Brain pericyte (primary cell): ENCODE measurements around the gene PXYLP1.
"Not testable (repeated sequence)": the region's sequence is repeated elsewhere in the genome, so short reads cannot be mapped to it uniquely, and the experiment has no call there.

Experiments used
- DNase-seq: peaks from one replicate; pipeline ENCODE4 v3.0.0-alpha.2; 2012; ENCODE audit warnings: low read depth, low spot score

Gene PXYLP1, protein sequence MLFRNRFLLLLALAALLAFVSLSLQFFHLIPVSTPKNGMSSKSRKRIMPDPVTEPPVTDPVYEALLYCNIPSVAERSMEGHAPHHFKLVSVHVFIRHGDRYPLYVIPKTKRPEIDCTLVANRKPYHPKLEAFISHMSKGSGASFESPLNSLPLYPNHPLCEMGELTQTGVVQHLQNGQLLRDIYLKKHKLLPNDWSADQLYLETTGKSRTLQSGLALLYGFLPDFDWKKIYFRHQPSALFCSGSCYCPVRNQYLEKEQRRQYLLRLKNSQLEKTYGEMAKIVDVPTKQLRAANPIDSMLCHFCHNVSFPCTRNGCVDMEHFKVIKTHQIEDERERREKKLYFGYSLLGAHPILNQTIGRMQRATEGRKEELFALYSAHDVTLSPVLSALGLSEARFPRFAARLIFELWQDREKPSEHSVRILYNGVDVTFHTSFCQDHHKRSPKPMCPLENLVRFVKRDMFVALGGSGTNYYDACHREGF

DNA sequence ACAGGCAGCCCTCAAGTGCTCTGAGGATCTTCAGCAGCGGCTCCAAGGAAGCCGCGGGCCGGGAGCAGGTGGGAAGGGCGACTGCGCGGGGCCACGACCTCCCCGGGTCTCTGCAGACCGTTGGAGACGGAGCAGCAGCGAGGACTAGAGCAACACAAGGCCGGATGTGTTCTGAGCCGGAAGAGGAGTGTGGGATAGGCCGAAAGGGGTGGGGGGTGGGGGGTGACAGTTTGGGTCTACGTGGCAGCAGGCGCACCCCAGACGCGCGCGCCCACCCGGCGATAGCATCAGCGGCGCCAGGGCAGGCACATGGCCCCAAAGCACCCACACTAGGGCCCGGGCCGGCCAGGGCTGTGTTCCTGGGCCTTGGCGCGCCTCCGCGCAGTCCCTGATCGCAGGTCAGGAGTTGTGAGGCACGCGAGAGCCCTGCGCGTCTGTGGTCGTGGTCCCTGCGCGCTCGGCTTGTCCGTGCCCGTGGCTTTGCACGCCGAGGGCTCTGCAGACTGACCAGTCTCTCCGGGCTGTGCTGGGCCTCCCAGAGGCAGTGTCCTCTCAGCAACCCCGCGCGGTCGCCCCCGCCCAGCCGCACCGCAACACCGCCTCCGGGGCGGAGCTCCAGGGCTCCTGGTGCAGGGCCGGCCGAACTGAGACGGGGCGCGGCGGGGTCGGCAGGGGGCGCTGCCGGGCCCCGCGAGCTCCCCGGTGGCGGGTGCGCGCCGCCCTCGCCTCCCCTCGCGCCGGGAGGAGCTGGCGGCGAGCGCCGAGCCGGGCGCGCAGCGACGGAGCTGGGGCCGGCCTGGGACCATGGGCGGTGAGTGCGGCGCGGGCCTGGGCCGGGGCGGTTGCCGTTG lies at the start of gene PXYLP1:
Gene PXYLP1, plus strand, starts transcription at position 725 of the 851 bp plus-strand sequence. CDS start 28,351 bp downstream, outside the sequence.
- DNase-seq = peak; percentile 51

DNA sequence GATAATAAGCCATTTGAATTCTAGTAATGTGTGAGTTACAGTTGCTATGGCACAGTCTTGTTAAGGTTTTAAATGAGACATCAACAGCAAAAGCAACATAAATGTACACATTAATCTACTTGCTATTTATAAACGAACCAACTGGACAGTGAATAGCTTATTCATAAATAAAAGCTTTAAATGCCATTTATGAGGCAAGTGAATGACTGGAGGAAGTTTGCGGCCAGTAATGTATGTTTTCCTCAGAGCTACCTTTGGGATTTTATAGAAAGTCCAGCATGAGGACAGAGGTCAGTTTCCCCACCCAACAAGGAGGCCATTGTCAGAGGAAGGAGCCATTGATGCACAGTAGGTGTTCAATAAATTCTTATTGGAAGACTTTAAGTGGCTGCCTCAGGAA lies 48.0 kb upstream of the PXYLP1 start:
- DNase-seq = no peak

DNA sequence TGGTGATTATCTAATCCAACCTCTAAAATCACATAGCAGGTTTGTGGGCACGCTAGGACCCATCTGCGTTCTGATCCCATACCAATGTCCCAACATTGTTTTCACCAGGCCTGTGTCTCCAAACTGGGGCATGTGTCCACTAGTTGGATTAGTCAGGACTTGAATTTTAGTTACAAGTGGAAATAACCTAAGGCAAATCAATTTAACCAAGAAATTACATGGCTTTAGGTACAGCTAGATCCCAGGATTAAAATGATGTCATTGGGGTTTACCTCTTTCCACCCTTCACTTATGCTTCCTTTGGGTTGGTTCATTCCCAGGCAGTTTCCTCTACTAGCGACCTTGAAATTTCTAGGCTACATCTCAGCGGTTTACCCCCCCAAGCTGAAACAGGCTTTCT lies 47.2 kb upstream of the PXYLP1 start:
- DNase-seq = no peak

DNA sequence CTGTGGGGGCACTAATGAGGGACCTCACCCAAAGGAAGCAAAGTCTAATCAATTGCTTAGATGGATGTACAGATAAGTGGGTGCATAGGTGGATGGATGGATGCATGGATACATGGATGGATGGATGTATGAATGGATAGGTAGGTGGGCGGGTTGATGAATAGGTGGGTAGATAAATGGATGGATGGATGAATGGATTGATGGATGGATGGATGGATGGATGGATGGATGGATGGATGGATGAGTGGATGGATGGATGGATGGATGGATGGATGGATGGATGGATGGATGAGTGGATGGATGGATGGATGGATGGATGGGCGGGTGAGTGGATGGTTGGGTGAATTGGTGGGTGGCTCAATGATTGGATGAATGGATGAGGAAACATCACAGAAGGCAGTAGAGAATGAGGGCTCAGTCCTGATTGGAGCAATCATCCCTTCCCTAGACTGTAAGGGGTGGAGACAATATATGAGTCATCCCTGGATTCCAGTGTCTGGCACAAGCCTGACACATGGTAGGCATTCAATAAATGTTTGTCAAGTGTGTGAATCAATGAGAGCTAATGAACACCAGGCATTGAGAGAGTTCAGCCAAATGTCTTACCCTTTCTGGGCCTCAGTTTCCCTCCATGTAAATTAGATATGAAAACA lies 40.4 kb upstream of the PXYLP1 start:
- DNase-seq = no peak

DNA sequence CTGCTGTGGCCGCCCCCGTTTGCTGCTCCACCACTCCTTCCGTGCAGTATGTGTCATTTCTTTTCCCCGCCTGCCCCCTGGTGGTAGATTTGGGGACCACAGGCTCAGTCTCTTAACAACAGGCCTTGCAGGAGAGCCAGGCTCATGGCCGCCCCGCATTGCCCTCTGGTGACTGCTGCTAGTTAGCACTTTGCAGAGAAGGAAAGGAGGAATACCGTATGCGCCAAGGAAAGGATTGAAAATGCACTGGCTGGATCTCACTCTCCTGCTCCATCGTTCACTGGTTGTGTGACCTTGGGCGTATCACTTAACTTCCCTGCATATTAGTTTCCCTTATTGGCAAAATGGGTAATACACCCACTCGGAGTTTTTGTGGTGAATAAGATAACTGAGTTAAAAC lies 39.3 kb upstream of the PXYLP1 start:
- DNase-seq = peak; percentile 71

DNA sequence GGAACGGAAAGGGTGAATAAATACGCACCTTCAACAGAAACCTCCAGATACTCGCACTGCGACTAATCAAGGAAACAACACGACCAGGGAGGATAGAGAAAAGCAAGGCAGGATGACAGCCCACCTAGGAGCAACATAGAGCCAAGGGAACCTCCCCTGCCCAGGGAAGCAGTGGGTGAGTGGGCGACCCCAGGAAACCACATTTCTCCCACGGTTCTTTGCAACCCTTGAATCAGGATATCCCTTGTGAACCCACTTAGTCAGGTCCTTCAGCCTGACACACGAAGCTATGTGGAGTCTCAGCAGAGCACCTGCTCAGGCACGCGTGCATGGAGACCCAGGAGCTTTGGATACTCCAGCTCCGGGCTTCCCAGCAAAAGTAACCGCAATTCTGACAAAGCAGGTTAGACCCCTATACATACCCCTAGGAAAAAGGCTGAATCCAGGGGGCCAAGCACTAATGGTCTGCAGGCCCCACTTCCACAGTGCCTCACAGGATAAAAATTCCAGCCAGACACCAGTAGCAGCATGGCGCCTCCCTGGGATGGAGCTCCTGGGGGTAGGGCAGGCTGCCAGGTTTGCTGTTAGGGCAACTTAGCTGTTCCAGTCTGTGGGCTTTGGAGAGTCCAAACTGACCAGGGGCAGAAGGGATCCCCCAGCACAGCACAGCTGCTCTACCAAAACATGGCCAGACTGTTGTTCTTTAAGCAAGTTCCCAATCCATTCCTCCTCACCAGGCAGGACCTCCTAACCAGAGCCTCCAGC lies 38.4 kb upstream of the PXYLP1 start:
- DNase-seq = no peak

DNA sequence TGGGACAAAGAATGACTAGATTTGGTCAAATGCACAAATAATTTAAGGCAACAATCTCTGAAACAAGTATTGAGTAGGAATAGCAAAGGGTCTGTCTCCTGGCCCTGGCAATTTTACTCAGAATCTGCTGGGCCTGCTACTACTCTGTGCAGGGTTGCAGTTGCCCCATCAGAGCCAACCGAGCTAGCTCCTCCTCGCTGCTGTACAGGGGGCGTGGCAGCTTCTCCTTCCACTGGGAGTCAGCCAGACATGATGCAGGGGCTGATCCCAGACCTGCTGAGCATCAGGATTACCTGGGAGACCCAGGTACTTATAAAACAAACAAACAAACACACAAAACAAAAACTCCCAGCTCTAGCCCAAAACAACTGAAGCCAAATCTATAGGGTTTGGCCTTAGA lies 30.5 kb upstream of the PXYLP1 start:
- no peak for DNase-seq

DNA sequence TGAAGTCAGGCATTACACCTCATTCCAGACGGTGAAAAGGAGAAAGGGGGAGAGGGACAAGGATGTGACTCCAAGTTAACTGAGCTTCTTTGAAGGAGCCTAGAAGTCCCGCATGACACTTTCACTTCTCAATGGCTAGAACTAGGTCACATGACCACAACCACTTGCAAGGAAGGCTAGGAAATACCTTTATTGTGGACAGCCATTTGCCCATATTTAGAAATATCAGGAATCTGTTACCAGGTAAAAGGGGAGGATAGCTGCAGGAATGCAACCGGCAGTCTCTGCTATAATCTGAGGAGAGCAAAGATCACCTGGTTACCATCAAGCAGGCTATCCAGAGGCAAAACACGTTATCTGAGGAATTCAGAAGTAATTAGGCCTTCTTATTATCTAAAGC lies 28.9 kb upstream of the PXYLP1 start:
- no peak for DNase-seq

DNA sequence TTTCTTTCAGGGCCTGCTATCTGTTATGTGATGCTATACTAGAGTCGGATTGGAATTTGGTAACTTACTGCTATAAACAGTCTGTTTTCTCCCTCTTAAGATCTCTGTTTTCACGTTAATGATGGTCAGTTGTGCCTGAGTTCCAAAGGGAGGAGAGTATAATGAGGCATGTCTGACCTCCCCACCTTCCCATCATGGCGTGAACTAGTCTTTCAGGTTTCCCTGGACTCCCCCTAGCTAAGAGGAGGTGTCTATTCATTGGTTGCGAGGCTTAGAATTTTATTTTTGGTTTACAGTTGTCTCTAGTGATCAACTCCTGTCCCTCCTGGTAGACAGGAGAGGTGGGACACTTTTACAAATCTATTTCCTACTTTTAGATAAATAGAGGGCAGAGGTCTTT lies 27.8 kb upstream of the PXYLP1 start:
- no peak for DNase-seq

DNA sequence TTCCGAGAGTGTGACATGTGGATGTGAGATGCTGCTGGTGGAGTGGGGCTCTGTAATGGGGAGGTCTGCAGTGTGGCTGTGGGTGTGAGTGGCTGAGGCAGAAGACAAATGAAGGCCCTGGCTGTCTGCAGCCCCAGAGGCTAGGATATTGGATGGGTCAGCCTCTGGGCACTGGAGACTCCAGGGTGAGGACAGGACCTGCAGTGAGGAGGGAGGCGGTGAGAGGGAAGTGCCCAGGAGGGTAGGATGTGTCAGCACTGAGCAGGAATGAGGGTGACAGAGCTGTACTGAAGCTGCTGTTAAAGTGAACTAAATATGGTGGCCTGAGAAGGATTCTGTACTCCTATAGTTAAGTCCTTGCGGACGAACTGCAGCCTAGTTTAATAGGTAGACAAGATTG lies 27.3 kb upstream of the PXYLP1 start:
- DNase-seq = no peak

DNA sequence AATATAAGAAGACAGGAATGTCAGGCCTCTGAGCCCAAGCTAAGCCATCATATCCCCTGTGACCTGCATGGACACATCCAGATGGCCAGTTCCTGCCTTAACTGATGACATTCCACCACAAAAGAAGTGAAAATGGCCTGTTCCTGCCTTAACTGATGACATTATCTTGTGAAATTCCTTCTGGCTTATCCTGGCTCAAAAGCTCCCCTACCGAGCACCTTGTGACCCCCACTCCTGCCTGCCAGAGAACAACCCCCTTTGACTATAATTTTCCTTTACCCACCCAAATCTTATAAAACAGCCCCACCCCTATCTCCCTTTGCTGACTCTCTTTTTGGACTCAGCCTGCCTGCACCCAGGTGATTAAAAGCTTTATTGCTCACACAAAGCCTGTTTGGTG lies 20.3 kb upstream of the PXYLP1 start:
- DNase-seq = not testable (repeated sequence)

DNA sequence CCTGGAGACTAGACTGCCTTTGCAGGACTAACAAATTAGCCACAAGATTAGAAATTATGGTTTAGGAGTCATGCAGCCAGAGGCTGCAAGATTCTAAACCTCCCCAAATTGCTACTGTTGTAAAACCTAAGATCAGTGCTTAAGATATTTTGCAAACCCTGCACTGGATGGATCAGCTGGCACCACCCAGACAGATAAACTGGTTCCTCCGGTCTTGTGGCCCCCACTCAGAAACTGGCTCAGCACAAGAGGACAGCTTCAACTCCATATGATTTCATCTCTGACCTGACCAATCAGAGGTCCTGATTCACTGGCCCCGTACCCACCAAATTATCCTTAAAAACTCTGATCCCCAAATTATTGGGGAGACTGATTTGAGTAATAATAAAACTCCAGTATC lies 19.5 kb upstream of the PXYLP1 start:
- DNase-seq = no peak

DNA sequence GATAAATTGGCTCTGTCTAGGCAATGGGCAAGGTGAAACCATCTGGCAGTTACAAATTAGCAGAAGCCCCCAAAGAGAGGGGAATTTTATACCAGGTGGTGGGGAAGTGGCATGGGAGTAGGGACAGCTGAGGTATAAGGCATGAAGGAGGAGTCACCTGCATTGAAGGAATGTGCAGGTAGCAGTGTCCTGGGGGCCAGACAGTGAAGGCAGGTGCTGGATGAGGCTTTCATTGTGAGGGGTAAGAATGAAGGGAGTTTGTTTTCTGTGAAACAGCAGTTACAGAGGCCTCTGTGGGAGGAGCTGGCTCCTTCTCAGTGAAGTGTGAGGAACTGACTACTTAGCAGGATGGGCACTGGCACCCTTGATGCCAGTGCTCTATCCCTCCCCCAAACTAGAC lies 19.1 kb upstream of the PXYLP1 start:
- no peak for DNase-seq

DNA sequence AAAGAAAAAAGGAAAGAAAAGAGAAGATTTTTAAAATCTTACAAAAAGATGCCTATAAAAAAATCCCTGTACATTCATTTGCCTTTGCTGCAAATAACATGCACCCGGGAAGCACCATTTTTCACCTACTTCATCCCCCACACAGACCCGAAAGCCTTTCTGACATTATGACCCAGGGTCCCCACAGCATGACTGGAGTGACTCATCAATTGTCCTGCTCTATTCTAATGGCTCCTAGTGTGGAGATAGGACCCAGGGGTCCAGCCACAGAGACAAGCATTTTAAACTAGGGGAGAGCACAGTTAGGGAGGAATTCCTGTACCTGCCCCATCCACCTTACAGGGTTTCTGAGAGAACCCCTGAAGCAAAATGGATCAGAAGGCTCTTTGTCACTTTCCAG lies 14.7 kb upstream of the PXYLP1 start:
- no peak for DNase-seq

DNA sequence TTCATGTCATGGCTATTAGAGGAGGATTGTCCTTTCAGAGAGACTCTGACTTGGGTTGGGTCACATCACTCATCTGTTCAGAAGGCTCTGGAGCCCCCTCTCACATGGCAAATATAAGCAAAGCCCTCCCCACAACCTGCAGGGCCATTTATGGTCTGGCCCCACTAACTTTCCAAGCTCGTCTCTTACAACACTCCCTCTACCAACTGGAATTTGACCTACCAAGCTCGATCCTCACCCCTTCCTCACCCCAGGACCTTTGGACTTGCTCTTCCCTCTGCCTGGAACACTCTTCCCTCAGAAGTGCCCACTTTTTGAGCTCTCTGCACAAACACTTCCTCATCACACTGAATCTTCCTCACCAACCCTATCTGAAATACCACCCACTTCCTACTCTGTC lies 14.2 kb upstream of the PXYLP1 start:
- no peak for DNase-seq

DNA sequence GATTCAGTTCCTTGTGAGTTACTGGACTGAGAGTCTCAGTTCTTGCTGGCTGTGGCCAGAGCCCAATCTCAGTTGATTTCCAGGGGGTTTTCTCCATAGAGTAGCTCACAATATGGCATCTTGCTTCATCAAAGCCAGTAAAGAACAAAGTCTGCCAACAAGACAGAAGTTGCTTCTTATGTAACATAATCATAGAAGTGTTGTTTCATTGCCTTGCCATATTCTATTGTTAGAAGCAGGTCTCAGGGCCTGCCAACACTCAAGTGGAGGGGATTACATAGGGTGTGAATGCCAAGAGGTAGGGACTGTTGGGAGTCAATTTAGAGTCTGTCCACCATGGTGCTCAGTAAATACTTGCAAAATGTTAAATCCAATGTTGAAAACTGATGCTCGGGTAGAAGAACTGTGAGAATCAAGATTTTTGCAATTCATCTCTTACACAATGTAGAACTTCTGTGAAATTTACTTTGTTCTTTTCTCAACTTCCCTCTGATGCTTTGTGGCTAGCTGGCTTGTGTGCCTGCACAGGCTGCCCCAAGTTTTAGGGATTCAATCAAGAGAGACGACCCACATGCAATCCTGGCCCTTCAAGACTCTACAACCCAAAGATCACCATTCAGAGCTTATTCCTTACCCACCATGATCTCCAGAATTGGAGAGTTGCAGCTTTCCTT lies 13.3 kb upstream of the PXYLP1 start:
- DNase-seq = no peak

DNA sequence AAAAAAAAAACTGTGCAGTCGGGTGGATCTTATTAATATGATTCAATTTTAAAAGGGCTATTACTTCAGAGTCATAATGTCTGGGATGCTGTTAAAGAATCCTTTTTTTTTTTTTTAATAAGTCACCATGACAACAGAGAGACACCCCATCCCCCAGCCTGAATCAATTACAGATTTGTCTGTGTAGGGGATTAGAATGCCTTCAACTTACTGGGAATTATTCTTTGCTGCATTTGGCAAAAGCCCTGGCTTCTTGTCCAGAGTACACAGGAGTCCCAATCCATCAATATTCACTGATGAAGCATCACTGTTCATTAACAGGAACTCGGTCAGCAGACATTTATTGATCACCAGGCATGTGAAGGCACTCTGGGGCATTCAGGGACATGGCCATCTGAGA lies 12.7 kb upstream of the PXYLP1 start:
- DNase-seq = no peak

DNA sequence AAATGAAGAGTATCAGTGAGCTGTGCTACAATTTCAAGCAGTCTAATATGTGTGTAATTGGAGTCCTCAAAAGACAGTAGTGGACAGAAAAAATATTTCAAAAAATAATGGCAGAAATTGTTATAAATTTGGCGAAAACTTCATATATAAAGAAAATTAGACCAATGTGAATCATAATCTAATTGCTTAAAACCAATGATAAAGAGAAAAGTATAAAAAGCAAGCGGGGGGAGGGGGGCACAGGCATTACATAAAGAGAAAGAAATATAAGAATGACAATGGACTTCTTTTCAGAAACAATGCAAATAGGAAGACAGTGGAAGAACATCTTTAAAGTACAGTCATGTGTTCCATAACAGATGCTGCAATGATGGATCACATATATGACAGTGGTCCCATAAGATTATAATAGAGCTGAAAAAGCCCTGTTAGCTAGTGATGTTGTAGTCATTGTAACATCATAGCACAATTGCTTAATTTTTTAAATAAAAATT lies 7.9 kb upstream of the PXYLP1 start:
- no peak for DNase-seq

DNA sequence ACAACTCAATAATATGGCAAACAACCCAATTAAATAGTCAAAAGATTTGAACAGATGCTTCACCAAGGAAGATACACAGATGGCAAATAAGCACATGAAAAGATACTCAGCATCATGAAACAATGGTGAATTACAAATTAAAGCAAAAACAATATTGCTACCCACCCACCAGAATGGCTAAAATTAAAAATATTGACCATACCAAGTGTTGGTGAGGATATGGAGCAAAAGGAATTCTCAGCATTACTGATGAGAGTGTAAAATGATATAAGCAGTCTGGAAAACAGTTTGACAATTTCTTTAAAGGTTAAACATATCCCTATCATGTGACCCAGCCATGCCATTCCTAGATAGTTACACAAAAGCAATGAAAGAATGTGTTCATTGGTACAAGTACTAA lies 5.7 kb upstream of the PXYLP1 start:
- DNase-seq = no peak

DNA sequence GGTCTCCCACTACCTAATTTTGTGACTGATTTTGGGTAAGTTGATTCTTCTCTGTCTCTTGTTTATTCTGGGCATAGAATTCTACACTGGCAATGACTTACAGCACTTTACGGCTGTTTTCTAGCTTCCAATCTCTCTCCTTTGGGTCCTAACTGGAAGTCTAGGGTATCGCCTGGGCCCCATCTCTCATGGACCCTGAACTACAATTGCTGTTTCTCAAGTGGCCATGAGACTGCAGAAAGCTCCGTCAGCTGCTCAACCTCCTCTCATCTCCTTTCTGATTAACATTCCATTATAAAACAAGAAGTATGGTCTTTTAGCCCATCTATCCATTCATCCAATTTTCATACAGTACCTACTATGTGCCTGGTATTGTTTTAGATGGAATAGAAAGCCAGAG lies 4.4 kb upstream of the PXYLP1 start:
- no peak for DNase-seq

DNA sequence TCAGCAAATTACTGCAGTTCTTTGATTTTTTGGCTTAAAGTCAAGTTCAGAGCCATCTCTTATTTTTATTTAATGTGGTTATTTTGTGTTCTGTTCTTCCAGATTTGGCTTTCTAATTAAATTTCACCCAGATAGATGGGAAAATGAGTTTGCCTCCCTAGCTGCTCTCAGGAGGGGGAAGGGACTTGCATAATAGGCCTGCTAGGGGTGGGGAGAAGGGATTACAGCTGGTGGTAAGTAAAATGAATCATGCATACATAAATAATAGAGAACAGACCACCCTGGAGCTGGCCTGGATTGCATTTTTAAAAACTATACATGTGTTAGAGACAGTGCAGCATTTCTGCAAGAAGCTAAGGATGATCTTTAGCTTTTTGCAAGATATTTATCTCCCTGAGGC lies 3.9 kb upstream of the PXYLP1 start:
- DNase-seq = peak; percentile 29
